Neural cell (in vitro differentiated cells): ENCODE results near the gene FGF1. TPM values are rescaled to one million over a fixed set of nuclear protein-coding genes. Genes with fewer than 3 reads are reported as not detected.

Source experiments
- H2AFZ ChIP-seq: fragments of 200-600, 300-800 bp; sonication (generic), shearing (Covaris generic); 2 replicates; pipeline ENCODE4 v1.6.0; 2014; ENCODE audit warnings: low read depth, mild to moderate bottlenecking, antibody characterized with exemption, low read length, moderate library complexity
- H3F3A ChIP-seq: fragments of 200-600 bp; shearing (Covaris generic); 2 replicates; pipeline ENCODE4 v1.6.1; 2016; ENCODE audit warnings: mild to moderate bottlenecking, moderate library complexity, mixed read lengths, antibody characterized with exemption, low read length; ENCODE audit not compliant: insufficient read depth, poor library complexity, severe bottlenecking
- H3K27ac ChIP-seq: fragments of 200-600, 300-800 bp; sonication (generic), shearing (Covaris generic); 2 replicates; pipeline ENCODE4 v1.5.1; 2014; ENCODE audit warnings: mild to moderate bottlenecking, low read length, moderate library complexity
- H3K27me3 ChIP-seq: fragments of 300-800, 200-600 bp; sonication (generic), shearing (Covaris generic); 2 replicates; pipeline ENCODE4 v1.6.0; 2014; ENCODE audit warnings: mild to moderate bottlenecking, low read depth, low read length, moderate library complexity; ENCODE audit not compliant: insufficient read depth
- H3K36me3 ChIP-seq: fragments of 300-800, 200-600 bp; sonication (generic), shearing (Covaris generic); 2 replicates; pipeline ENCODE4 v1.5.1; 2014; ENCODE audit warnings: mild to moderate bottlenecking, antibody characterized with exemption, low read length, moderate library complexity; ENCODE audit not compliant: insufficient read depth
- H3K4me2 ChIP-seq: fragments of 300-800, 200-600 bp; sonication (generic), shearing (Covaris generic); 2 replicates; pipeline ENCODE4 v1.6.0; 2014; ENCODE audit warnings: mild to moderate bottlenecking, low read length
- H3K4me3 ChIP-seq: fragments of 300-800, 200-600 bp; sonication (generic), shearing (Covaris generic); 2 replicates; pipeline ENCODE4 v1.5.1; 2014; ENCODE audit warnings: mild to moderate bottlenecking, low read length, moderate library complexity
- H3K79me2 ChIP-seq: fragments of 200-600 bp; shearing (Covaris generic); replicated peaks from 2 replicates; pipeline ENCODE4 v1.6.0; 2014; ENCODE audit warnings: mild to moderate bottlenecking, low read length, moderate library complexity; ENCODE audit not compliant: insufficient read depth
- H3K9ac ChIP-seq: fragments of 300-800, 200-600 bp; sonication (generic), shearing (Covaris generic); 2 replicates; pipeline ENCODE4 v1.6.1; 2016; ENCODE audit warnings: mild to moderate bottlenecking, low read length, mixed read lengths
- H3K9me2 ChIP-seq: fragments of 200-600 bp; shearing (Covaris generic); 2 replicates; pipeline ENCODE4 v1.6.1; 2016; ENCODE audit warnings: mild to moderate bottlenecking, low read length, mixed read lengths; ENCODE audit not compliant: insufficient read depth
- H3K9me3 ChIP-seq: fragments of 200-600, 300-800 bp; sonication (generic), shearing (Covaris generic); 2 replicates; pipeline ENCODE4 v1.6.1; 2016; ENCODE audit warnings: mild to moderate bottlenecking, mixed run types, low read length, moderate library complexity, mixed read lengths
- H4K20me1 ChIP-seq: fragments of 200-600 bp; shearing (Covaris generic); 2 replicates; pipeline ENCODE4 v1.6.1; 2016; ENCODE audit warnings: mild to moderate bottlenecking, mixed run types; ENCODE audit not compliant: insufficient read depth
- EP300 ChIP-seq: fragments of 450-650 bp; conservative IDR thresholded peaks from 2 replicates; pipeline ENCODE4 v1.6.1; 2014; ENCODE audit warnings: antibody characterized with exemption, mild to moderate bottlenecking, moderate library complexity; ENCODE audit not compliant: poor library complexity, severe bottlenecking
- EZH2 ChIP-seq: fragments of 200-600, 300-800 bp; shearing (Covaris generic), sonication (generic); IDR thresholded peaks from 2 replicates; pipeline ENCODE4 v1.6.1; 2014; ENCODE audit warnings: antibody characterized with exemption, low read length, borderline replicate concordance, mild to moderate bottlenecking; ENCODE audit not compliant: insufficient read depth, poor library complexity, severe bottlenecking
- MXI1 ChIP-seq: fragments of 450-650 bp; conservative IDR thresholded peaks from 2 replicates; pipeline ENCODE4 v1.6.1; 2014; ENCODE audit warnings: antibody characterized with exemption, mild to moderate bottlenecking; ENCODE audit not compliant: poor library complexity, severe bottlenecking
- POLR2AphosphoS5 ChIP-seq: IDR thresholded peaks from 2 replicates; pipeline ENCODE4 v1.6.1; 2012
- RAD21 ChIP-seq: fragments of 450-650 bp; conservative IDR thresholded peaks from 2 replicates; pipeline ENCODE4 v1.6.1; 2014; ENCODE audit warnings: antibody characterized with exemption, mild to moderate bottlenecking, moderate library complexity
- SMC3 ChIP-seq: fragments of 450-650 bp; conservative IDR thresholded peaks from 2 replicates; pipeline ENCODE4 v1.6.1; 2014; ENCODE audit warnings: antibody characterized with exemption, mild to moderate bottlenecking, moderate library complexity; ENCODE audit not compliant: poor library complexity
- TAF1 ChIP-seq: IDR thresholded peaks from 2 replicates; pipeline ENCODE4 v1.6.1; 2012; ENCODE audit warnings: low read depth
- polyA plus RNA-seq: library from polyadenylated mRNA; depleted of rRNA; stranded (reverse); fragments of >200 nt; gene quantifications from 2 replicates; pipeline ENCODE4 v1.2.3, GENCODE V29; 2014
- TF ChIP-seq, protein P1 (sequence below): fragments of 450-650 bp; IDR thresholded peaks from 2 replicates; pipeline ENCODE4 v1.5.1; 2014; ENCODE audit warnings: antibody characterized with exemption, mild to moderate bottlenecking, moderate library complexity; ENCODE audit not compliant: poor library complexity, severe bottlenecking
- TF ChIP-seq, protein P2 (sequence below): IDR thresholded peaks from 2 replicates; pipeline ENCODE4 v1.6.1; 2012; ENCODE audit warnings: borderline replicate concordance

Gene FGF1
- polyA plus RNA-seq, 1 donor from 2014 or later = not detected

DNA sequence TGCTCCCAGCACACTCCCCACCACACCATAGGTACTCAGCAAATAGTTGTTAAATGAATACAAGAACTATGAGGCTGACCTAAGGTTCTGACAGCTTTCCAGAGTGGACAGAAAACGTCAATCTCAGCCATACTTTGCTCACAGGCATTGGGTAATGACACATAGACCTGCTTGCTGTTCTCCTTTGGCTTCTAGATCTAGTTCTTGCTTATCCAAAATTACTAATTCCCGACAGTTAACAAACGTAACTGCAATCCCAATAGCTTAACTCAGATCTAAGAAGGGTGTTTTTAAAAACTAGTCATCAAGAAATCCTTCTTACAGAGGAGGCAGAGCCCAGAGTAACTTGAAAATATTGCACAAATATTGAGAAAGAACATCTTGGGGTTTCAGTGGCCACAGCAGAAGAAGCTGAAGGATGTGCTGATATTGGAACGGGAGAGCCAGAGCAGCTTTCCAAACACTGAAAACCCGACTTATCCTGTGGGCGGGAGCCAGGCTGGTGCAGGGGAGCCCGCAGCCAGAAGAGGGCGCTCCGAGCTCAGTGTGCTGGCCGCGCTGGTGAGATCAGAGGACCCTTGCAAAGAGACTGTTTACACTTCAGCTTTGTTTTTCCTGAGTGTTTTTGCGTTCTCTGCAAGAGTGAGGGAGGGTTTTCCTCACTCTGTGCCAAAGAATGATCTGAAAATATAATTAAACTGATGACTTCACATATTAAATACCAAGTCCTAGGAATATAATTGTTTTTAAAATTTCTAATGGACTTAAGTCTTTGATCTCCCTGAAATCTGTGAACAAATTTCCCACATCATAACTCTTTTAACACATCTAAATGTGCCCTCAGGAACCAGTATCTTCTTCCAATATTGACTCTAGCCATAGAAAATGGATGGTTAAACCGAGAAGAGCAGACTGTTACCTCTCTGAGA, 30.3 kb downstream of the FGF1 start:
- Histone ChIP-seq H3K36me3 (no peaks in the 10 kb centered on the region), H3K4me2 (no peak overlapping the region), H2AFZ (no peak overlapping the region), H3K9me3 (no peaks in the 10 kb centered on the region), H3K27me3 (no peaks in the 10 kb centered on the region), H3F3A (no peaks in the 10 kb centered on the region), H3K9ac (no peak overlapping the region), H4K20me1 (no peaks in the 10 kb centered on the region), H3K9me2 (no peaks in the 10 kb centered on the region), H3K4me3 (no peak overlapping the region), H3K27ac (no peak overlapping the region), H3K79me2 (no peaks in the 10 kb centered on the region)
- TF ChIP-seq, protein P1, sequence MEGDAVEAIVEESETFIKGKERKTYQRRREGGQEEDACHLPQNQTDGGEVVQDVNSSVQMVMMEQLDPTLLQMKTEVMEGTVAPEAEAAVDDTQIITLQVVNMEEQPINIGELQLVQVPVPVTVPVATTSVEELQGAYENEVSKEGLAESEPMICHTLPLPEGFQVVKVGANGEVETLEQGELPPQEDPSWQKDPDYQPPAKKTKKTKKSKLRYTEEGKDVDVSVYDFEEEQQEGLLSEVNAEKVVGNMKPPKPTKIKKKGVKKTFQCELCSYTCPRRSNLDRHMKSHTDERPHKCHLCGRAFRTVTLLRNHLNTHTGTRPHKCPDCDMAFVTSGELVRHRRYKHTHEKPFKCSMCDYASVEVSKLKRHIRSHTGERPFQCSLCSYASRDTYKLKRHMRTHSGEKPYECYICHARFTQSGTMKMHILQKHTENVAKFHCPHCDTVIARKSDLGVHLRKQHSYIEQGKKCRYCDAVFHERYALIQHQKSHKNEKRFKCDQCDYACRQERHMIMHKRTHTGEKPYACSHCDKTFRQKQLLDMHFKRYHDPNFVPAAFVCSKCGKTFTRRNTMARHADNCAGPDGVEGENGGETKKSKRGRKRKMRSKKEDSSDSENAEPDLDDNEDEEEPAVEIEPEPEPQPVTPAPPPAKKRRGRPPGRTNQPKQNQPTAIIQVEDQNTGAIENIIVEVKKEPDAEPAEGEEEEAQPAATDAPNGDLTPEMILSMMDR = peak; percentile 93
- no peak for TF ChIP-seq EZH2
- peak; percentile 95 for TF ChIP-seq SMC3
- no peak for TF ChIP-seq POLR2AphosphoS5
- peak; percentile 92 for TF ChIP-seq RAD21

DNA sequence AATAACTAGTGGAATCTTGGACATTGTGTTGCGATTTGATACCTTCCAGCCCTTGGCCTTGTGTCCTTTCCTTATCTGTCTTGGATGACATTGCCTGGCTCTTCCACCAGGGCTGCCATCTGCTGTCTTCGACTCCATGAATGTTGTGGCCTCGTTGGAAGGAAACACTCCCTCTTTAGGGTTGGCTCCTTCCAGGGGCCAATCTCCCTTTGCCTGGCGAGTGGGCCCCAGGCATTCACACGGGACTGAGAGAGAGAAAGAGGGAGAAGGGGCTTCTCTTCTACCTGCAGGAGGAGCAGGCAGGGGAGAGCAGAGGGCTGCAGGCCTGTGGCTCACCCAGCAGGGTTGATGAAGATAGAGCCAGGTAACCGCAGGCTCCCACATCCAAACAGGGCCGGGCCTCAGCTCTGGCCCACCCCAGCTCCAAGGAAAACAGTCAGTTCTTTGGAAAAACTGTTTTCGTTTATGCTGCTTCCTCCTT, 31.3 kb downstream of the FGF1 start:
- Histone ChIP-seq H2AFZ (no peak overlapping the region), H3K9me2 (no peaks in the 10 kb centered on the region), H3K27me3 (no peaks in the 10 kb centered on the region), H3K9me3 (no peaks in the 10 kb centered on the region), H3K27ac (no peak overlapping the region), H3F3A (no peaks in the 10 kb centered on the region), H3K4me2 (no peak overlapping the region), H3K4me3 (no peak overlapping the region), H3K36me3 (no peaks in the 10 kb centered on the region), H4K20me1 (no peaks in the 10 kb centered on the region), H3K9ac (no peak overlapping the region), H3K79me2 (no peaks in the 10 kb centered on the region)
- TF ChIP-seq EP300 = no peak
- TF ChIP-seq SMC3 = no peak
- TF ChIP-seq RAD21 = no peak
- no peak for TF ChIP-seq POLR2AphosphoS5
- no peak for TF ChIP-seq MXI1
- TF ChIP-seq, protein P2, sequence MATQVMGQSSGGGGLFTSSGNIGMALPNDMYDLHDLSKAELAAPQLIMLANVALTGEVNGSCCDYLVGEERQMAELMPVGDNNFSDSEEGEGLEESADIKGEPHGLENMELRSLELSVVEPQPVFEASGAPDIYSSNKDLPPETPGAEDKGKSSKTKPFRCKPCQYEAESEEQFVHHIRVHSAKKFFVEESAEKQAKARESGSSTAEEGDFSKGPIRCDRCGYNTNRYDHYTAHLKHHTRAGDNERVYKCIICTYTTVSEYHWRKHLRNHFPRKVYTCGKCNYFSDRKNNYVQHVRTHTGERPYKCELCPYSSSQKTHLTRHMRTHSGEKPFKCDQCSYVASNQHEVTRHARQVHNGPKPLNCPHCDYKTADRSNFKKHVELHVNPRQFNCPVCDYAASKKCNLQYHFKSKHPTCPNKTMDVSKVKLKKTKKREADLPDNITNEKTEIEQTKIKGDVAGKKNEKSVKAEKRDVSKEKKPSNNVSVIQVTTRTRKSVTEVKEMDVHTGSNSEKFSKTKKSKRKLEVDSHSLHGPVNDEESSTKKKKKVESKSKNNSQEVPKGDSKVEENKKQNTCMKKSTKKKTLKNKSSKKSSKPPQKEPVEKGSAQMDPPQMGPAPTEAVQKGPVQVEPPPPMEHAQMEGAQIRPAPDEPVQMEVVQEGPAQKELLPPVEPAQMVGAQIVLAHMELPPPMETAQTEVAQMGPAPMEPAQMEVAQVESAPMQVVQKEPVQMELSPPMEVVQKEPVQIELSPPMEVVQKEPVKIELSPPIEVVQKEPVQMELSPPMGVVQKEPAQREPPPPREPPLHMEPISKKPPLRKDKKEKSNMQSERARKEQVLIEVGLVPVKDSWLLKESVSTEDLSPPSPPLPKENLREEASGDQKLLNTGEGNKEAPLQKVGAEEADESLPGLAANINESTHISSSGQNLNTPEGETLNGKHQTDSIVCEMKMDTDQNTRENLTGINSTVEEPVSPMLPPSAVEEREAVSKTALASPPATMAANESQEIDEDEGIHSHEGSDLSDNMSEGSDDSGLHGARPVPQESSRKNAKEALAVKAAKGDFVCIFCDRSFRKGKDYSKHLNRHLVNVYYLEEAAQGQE = no peak
- TF ChIP-seq TAF1 = no peak
- TF ChIP-seq EZH2 = no peak
- TF ChIP-seq, protein P1 = no peak
